Keratinocyte (primary cell): Measurements from ENCODE around the gene NRXN2.

Experiments
- EZH2 ChIP-seq: IDR thresholded peaks from one replicate; pipeline ENCODE4 v1.6.1; 2012; ENCODE audit warnings: inconsistent platforms, mild to moderate bottlenecking, low read length, moderate library complexity
- TF ChIP-seq, protein P1 (sequence below), 3 experiments: IDR thresholded peaks in 1 of 3; conservative IDR thresholded peaks in 1 of 3; optimal IDR thresholded peaks in 1 of 3; 2 replicates in 2 of 3; 3 replicates in 1 of 3; pipeline versions ENCODE3 to v1.5.1; 2011; ENCODE audit warnings: low read length in 3 of 3, mild to moderate bottlenecking in 3 of 3, moderate library complexity in 2 of 3, control low read depth in 1 of 3, inconsistent platforms in 1 of 3; ENCODE audit not compliant: insufficient read depth in 2 of 3; ENCODE audit errors: extremely low read depth in 1 of 3

DNA sequence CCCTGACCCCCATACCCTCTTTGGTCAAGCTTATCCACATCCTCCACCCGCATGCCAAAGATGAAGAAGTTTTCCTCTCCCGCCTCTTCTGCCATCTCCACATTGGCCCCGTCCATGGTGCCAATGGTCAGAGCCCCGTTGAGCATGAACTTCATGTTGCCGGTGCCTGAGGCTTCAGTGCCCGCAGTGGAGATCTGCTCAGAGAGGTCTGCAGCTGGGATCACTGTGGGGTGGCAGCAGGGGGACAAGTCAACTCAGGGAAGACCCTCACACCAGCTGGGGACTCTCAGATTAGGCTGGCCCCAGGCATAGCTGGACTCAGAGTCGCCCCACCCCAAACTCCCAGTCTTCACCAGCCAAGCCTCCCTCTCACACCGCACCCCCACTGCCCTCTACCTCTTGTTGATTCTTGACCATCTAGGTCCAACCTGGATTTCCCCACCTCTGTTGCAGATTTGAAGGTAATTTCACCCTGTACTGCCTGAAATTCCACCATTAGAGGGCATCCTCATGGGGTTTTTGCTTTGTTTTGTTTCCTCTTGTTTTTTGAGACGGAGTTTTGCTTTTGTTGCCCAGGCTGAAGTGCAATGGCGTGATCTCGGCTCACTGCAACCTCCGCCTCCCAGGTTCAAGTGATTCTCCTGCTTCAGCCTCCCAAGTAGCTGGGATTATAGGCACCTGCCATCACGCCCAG lies 27.5 kb upstream of the NRXN2 start:
- no peak for TF ChIP-seq EZH2
- TF ChIP-seq, protein P1, sequence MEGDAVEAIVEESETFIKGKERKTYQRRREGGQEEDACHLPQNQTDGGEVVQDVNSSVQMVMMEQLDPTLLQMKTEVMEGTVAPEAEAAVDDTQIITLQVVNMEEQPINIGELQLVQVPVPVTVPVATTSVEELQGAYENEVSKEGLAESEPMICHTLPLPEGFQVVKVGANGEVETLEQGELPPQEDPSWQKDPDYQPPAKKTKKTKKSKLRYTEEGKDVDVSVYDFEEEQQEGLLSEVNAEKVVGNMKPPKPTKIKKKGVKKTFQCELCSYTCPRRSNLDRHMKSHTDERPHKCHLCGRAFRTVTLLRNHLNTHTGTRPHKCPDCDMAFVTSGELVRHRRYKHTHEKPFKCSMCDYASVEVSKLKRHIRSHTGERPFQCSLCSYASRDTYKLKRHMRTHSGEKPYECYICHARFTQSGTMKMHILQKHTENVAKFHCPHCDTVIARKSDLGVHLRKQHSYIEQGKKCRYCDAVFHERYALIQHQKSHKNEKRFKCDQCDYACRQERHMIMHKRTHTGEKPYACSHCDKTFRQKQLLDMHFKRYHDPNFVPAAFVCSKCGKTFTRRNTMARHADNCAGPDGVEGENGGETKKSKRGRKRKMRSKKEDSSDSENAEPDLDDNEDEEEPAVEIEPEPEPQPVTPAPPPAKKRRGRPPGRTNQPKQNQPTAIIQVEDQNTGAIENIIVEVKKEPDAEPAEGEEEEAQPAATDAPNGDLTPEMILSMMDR (optimal IDR thresholded peaks at IDR 0.05 in 1 of 3, IDR thresholded peaks at IDR 0.05 in 1 of 3, conservative IDR thresholded peaks at IDR 0.05 in 1 of 3; ENCODE audit: extremely low read depth in 1 of 3, insufficient read depth in 2 of 3, low read length in 3 of 3) = no peak
